GM21526 (cell line): ENCODE measurements around the gene DPH3.

ENCODE experiments used
- ATAC-seq: cut with Tn5 transposase; IDR thresholded peaks from one replicate; pipeline ENCODE4 v1.9.1; 2021; ENCODE audit warnings: moderate library complexity; ENCODE audit not compliant: unreplicated experiment, low FRiP score

The DPH3 gene

GRCh38 chr3:16239086-16239770 lies 25.5 kb downstream of the DPH3 start:
- ATAC-seq = no peak

- ATAC-seq = no peak
Measured at GRCh38 chr3:16236856-16237393, 27.8 kb downstream of the DPH3 start.

- no peak for ATAC-seq
Measured at GRCh38 chr3:16236030-16236639, 28.6 kb downstream of the DPH3 start.

GRCh38 chr3:16234281-16234680 lies 30.5 kb downstream of the DPH3 start:
- ATAC-seq = no peak

- no peak for ATAC-seq
Measured at GRCh38 chr3:16233806-16234205, 30.9 kb downstream of the DPH3 start.

GRCh38 chr3:16231983-16232382 lies 32.8 kb downstream of the DPH3 start:
- ATAC-seq = no peak

GRCh38 chr3:16229681-16230080 lies 35.1 kb downstream of the DPH3 start:
- ATAC-seq = no peak

GRCh38 chr3:16227566-16227965 lies 37.2 kb downstream of the DPH3 start:
- no peak for ATAC-seq

GRCh38 chr3:16224325-16224724 lies 40.4 kb downstream of the DPH3 start:
- ATAC-seq = no peak

GRCh38 chr3:16222547-16222946 lies 42.2 kb downstream of the DPH3 start:
- no peak for ATAC-seq

GRCh38 chr3:16221990-16222389 lies 42.8 kb downstream of the DPH3 start:
- ATAC-seq = no peak

- no peak for ATAC-seq
Measured at GRCh38 chr3:16219777-16220176, 45.0 kb downstream of the DPH3 start.

- no peak for ATAC-seq
Measured at GRCh38 chr3:16216373-16216935, 48.3 kb downstream of the DPH3 start.

GRCh38 chr3:16214366-16214765 lies 50.4 kb downstream of the DPH3 start:
- no peak for ATAC-seq

- ATAC-seq = no peak
Measured at GRCh38 chr3:16211176-16211904, 53.4 kb downstream of the DPH3 start.
